K562 (cell line): ENCODE measurements around the gene ZSWIM1. TPM values are rescaled to one million over a fixed set of nuclear protein-coding genes. Genes with fewer than 3 reads are reported as not detected.

Source experiments
- BRD4 ChIP-seq: fragments of 200-600 bp; sonication (generic); IDR thresholded peaks from 2 replicates; pipeline ENCODE4 v1.6.1; 2017; ENCODE audit warnings: inconsistent platforms
- CBX1 ChIP-seq: sonication (generic); IDR thresholded peaks from 2 replicates; pipeline ENCODE4 v1.6.1; 2016; ENCODE audit warnings: antibody characterized with exemption, low read depth, mild to moderate bottlenecking
- CHD4 ChIP-seq: fragments of 200-600 bp; sonication (generic); IDR thresholded peaks from 3 replicates; pipeline ENCODE4 v1.6.1; 2012; ENCODE audit warnings: low read depth, mild to moderate bottlenecking, mixed read lengths, low read length, inconsistent platforms; ENCODE audit not compliant: insufficient read depth, insufficient replicate concordance, poor library complexity, severe bottlenecking
- CREB3 ChIP-seq: fragments of 450-650 bp; conservative IDR thresholded peaks from 2 replicates; pipeline ENCODE4 v1.6.1; 2016; ENCODE audit warnings: missing genetic modification characterization, low read depth, mild to moderate bottlenecking, missing compliant biosample characterization, moderate library complexity
- FOXP4 ChIP-seq: sonication (generic); formaldehyde crosslinking; IDR thresholded peaks from 2 replicates; pipeline ENCODE4 v1.8.0; 2022; ENCODE audit warnings: mild to moderate bottlenecking, missing genetic modification reagents, borderline replicate concordance
- PCBP2 ChIP-seq: fragments of 200-400 bp; formaldehyde crosslinking; IDR thresholded peaks from 2 replicates; pipeline ENCODE4 v1.6.1; 2018; ENCODE audit warnings: low read length, low read depth, mild to moderate bottlenecking, moderate library complexity; ENCODE audit not compliant: poor library complexity, severe bottlenecking
- ZC3H11A ChIP-seq: IDR thresholded peaks from 2 replicates; pipeline ENCODE4 v1.6.1; 2012; ENCODE audit warnings: low read depth, low read length, improper control_type of control experiment
- ZNF407 ChIP-seq: fragments of 450-650 bp; IDR thresholded peaks from 2 replicates; pipeline ENCODE4 v1.6.1; 2016; ENCODE audit warnings: low read depth
- polyA plus RNA-seq, 8 experiments: library from polyadenylated mRNA; depleted of rRNA in 4 of 8; stranded (reverse) in 5 of 8; unstranded in 3 of 8; fragments of >200 nt; fragmentation: Nextera tagmentation in 2 of 8; fragmentation: Illumina TruSeq in 1 of 8; extraction: Ambion mirVana in 2 of 8; extraction: Trizol in 1 of 8; gene quantifications; 2 replicates each; pipeline versions ENCODE4 v1.2.1 to v1.2.3, GENCODE V29; 2011 to 2014; ENCODE audit warnings: inconsistent platforms in 1 of 8, missing spikeins in 1 of 8
- total RNA-seq, 7 experiments: library from RNA; depleted of rRNA in 6 of 7; stranded (reverse); fragments of >200 nt in 6 of 7; fragmentation: Illumina TruSeq in 2 of 7; extraction: Trizol in 2 of 7; gene quantifications; 2 replicates each; pipeline versions ENCODE4 v1.2.1 to v1.2.3, GENCODE V29; 2011 to 2021; ENCODE audit warnings: low replicate concordance in 1 of 7
- TF ChIP-seq, protein P1 (sequence below), 2 experiments: IDR thresholded peaks; 2 replicates each; pipeline ENCODE4 v1.6.1; 2011; ENCODE audit warnings: borderline replicate concordance in 1 of 2, control low read depth in 1 of 2, low read depth in 1 of 2, low read length in 1 of 2, mild to moderate bottlenecking in 1 of 2, mixed read lengths in 1 of 2, moderate library complexity in 1 of 2; ENCODE audit not compliant: insufficient read depth in 1 of 2, insufficient read length in 1 of 2, poor library complexity in 1 of 2, severe bottlenecking in 1 of 2; ENCODE audit errors: extremely low read depth in 1 of 2

Gene ZSWIM1
- total and polyA plus RNA-seq, 9 of the 15 experiments (the other 6 are each of a cell fraction or from before 2014, with no cell fraction given) = 2.5 to 15.6 (median 9.5) TPM

- TF ChIP-seq ZNF407 = no peak
- TF ChIP-seq CBX1 = peak; percentile 82; the same call in 1 of the 2 replicates
- TF ChIP-seq FOXP4 (CRISPR knock-in tag) = no peak
- no peak for TF ChIP-seq CREB3 (tag)
- TF ChIP-seq PCBP2 = no peak
- TF ChIP-seq ZC3H11A = no peak
- no peak for TF ChIP-seq CHD4
- no peak for TF ChIP-seq BRD4
- TF ChIP-seq, protein P1, sequence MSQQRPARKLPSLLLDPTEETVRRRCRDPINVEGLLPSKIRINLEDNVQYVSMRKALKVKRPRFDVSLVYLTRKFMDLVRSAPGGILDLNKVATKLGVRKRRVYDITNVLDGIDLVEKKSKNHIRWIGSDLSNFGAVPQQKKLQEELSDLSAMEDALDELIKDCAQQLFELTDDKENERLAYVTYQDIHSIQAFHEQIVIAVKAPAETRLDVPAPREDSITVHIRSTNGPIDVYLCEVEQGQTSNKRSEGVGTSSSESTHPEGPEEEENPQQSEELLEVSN (IDR thresholded peaks at IDR 0.05; ENCODE audit: borderline replicate concordance in 1 of 2, extremely low read depth in 1 of 2, insufficient read depth in 1 of 2, insufficient read length in 1 of 2, low read depth in 1 of 2, low read length in 1 of 2, poor library complexity in 1 of 2, severe bottlenecking in 1 of 2) = no peak
Measured at GRCh38 chr20:45918779-45919537, 37.9 kb downstream of the ZSWIM1 start (continued).
